ENCODE data around the gene PLRG1. TPM values are rescaled to one million over a fixed set of nuclear protein-coding genes. Genes with fewer than 3 reads are reported as not detected.

The PLRG1 gene
- total and polyA plus RNA-seq, 4 donors, result 27.2 to 51.5 (median 29.9) TPM

DNA sequence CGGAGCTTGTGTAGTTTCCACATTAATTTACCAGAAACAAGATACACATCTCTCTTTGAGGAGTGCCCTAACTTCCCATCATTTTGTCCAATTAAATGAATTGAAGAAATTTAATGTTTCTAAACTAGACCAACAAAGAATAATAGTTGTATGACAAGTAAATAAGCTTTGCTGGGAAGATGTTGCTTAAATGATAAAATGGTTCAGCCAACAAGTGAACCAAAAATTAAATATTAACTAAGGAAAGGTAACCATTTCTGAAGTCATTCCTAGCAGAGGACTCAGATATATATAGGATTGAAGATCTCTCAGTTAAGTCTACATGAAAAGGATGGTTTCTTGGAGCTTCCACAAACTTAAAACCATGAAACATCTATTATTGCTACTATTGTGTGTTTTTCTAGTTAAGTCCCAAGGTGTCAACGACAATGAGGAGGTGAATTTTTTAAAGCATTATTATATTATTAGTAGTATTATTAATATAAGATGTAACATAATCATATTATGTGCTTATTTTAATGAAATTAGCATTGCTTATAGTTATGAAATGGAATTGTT lies 12.6 kb upstream of the PLRG1 start, which contains the start of gene FGB (continued):
- TF ChIP-seq, protein P1, sequence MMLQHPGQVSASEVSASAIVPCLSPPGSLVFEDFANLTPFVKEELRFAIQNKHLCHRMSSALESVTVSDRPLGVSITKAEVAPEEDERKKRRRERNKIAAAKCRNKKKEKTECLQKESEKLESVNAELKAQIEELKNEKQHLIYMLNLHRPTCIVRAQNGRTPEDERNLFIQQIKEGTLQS (IDR thresholded peaks at IDR 0.05), result no peak

DNA sequence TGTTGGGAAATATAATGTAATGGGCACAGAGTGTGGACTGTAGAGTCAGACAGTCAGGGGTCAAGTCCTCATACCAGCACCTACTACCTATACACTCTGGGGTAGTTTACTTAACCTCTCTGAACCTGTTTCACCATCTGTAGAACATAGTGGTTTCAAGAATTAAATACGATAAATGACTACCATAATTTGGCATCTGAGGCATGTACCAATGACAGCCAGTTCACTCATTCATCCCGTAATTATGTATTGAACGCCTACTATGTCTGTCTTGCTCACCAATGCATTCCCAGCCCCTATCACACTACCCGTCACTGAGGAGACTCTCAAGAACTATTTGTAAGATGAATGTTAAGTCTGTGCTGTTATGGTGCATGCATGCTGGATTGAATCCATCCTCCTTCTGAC lies 10.6 kb upstream of the PLRG1 start:
- peaks cover 2 to 12% (median 9%) of the 10 kb centered on the region in 4 donors for H3K36me3 ChIP-seq (ENCODE audit: control insufficient read depth in 4 of 4, insufficient read depth in 3 of 4, low read depth in 1 of 4, low read length in 3 of 4)
- H3K27me3 ChIP-seq (ENCODE audit: control insufficient read depth in 4 of 4, insufficient read depth in 4 of 4, low read length in 3 of 4), result no peaks in the 10 kb centered on the region
- peaks cover 2 to 33% (median 11%) of the 10 kb centered on the region in 4 donors for H3K4me1 ChIP-seq (ENCODE audit: control insufficient read depth in 4 of 4, insufficient read depth in 4 of 4, low read length in 3 of 4)
- DNase-seq (ENCODE audit: low spot score), result no peak
- H3K9ac ChIP-seq (ENCODE audit: low read depth in 1 of 2, low read length in 2 of 2), result peak overlapping the region in 1 of 2 donors; percentile 16
- H3K4me3 ChIP-seq (ENCODE audit: low read depth in 1 of 3, low read length in 3 of 3), result peak overlapping the region; percentile 7 to 58 (median 31)
- WGBS, result 27% methylated on average over 4 of the region's 4 CpGs
- no peaks in the 10 kb centered on the region for H3K9me3 ChIP-seq (ENCODE audit: control insufficient read depth in 4 of 4, low read length in 3 of 4)
- H3K27ac ChIP-seq (ENCODE audit: low read depth in 1 of 2, low read length in 2 of 2), result peak overlapping the region; percentile 76 to 87
- TF ChIP-seq HNF4A (conservative IDR thresholded peaks at IDR 0.05) (peak; percentile 73 to 85), RAD21 (IDR thresholded peaks at IDR 0.05) (no peak), ZBTB33 (IDR thresholded peaks at IDR 0.05) (peak; percentile 23), FOXA2 (IDR thresholded peaks at IDR 0.05) (peak; percentile 62), FOXA1 (IDR thresholded peaks at IDR 0.05) (no peak), NR2F2 (IDR thresholded peaks at IDR 0.05) (peak; percentile 58), RXRA (IDR thresholded peaks at IDR 0.05) (peak; percentile 64 to 82), TAF1 (conservative IDR thresholded peaks at IDR 0.05) (no peak), EGR1 (IDR thresholded peaks at IDR 0.05; ENCODE audit: low read depth in 2 of 2) (no peak), GABPA (IDR thresholded peaks at IDR 0.05 in 1 of 2, conservative IDR thresholded peaks at IDR 0.05 in 1 of 2) (no peak), HNF4G (IDR thresholded peaks at IDR 0.05) (no peak), YY1 (IDR thresholded peaks at IDR 0.05) (no peak), JUND (IDR thresholded peaks at IDR 0.05) (no peak), SP1 (IDR thresholded peaks at IDR 0.05) (no peak)
- TF ChIP-seq, protein P1 (IDR thresholded peaks at IDR 0.05), result no peak
- TF ChIP-seq, protein P2, sequence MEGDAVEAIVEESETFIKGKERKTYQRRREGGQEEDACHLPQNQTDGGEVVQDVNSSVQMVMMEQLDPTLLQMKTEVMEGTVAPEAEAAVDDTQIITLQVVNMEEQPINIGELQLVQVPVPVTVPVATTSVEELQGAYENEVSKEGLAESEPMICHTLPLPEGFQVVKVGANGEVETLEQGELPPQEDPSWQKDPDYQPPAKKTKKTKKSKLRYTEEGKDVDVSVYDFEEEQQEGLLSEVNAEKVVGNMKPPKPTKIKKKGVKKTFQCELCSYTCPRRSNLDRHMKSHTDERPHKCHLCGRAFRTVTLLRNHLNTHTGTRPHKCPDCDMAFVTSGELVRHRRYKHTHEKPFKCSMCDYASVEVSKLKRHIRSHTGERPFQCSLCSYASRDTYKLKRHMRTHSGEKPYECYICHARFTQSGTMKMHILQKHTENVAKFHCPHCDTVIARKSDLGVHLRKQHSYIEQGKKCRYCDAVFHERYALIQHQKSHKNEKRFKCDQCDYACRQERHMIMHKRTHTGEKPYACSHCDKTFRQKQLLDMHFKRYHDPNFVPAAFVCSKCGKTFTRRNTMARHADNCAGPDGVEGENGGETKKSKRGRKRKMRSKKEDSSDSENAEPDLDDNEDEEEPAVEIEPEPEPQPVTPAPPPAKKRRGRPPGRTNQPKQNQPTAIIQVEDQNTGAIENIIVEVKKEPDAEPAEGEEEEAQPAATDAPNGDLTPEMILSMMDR (IDR thresholded peaks at IDR 0.05; ENCODE audit: low read depth, low read length, missing input control), result no peak
- TF ChIP-seq, protein P3, sequence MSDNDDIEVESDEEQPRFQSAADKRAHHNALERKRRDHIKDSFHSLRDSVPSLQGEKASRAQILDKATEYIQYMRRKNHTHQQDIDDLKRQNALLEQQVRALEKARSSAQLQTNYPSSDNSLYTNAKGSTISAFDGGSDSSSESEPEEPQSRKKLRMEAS (IDR thresholded peaks at IDR 0.05), result peak; percentile 6
- TF ChIP-seq, protein P4, sequence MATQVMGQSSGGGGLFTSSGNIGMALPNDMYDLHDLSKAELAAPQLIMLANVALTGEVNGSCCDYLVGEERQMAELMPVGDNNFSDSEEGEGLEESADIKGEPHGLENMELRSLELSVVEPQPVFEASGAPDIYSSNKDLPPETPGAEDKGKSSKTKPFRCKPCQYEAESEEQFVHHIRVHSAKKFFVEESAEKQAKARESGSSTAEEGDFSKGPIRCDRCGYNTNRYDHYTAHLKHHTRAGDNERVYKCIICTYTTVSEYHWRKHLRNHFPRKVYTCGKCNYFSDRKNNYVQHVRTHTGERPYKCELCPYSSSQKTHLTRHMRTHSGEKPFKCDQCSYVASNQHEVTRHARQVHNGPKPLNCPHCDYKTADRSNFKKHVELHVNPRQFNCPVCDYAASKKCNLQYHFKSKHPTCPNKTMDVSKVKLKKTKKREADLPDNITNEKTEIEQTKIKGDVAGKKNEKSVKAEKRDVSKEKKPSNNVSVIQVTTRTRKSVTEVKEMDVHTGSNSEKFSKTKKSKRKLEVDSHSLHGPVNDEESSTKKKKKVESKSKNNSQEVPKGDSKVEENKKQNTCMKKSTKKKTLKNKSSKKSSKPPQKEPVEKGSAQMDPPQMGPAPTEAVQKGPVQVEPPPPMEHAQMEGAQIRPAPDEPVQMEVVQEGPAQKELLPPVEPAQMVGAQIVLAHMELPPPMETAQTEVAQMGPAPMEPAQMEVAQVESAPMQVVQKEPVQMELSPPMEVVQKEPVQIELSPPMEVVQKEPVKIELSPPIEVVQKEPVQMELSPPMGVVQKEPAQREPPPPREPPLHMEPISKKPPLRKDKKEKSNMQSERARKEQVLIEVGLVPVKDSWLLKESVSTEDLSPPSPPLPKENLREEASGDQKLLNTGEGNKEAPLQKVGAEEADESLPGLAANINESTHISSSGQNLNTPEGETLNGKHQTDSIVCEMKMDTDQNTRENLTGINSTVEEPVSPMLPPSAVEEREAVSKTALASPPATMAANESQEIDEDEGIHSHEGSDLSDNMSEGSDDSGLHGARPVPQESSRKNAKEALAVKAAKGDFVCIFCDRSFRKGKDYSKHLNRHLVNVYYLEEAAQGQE (IDR thresholded peaks at IDR 0.05), result no peak

Data from liver (tissue), 9 donors.